ENCODE results near the gene SAMD5. TPM values are rescaled to one million over a fixed set of nuclear protein-coding genes. Genes with fewer than 3 reads are reported as not detected.

Gene SAMD5
- total RNA-seq, 1 donor from 2014 or later, result 0.39 TPM

DNA sequence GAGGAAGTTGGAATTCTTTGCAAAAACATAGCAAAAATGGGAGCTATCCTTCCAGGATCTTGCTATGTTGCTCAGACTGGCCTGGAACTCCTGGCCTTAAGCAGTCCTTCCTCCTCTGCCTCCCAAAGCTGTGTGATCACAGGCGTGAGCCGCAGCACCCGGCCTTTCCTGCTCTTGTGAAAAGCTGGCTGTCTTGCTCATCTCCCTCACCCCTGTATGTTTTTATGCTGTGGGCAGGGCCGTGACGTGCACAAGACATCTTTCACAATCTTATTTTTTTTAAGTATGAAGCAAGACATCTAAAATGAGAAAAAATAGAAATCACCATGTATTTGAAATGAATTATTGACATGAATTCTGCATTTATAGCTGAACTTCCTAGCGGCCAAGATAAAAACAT lies 110.4 kb downstream of the SAMD5 start:
- no peak for DNase-seq (ENCODE audit: low spot score)

All from mesenteric fat pad (tissue), 1 donor.